Natural killer cell (primary cell): ENCODE data around the gene PRKAA2. TPM values are rescaled to one million over a fixed set of nuclear protein-coding genes. Genes with fewer than 3 reads are reported as not detected.

Experiments used
- ATAC-seq, 3 donors: fragments of 150-1000 bp in 2 of 3; fragments of 200-7000 bp in 1 of 3; cut with Tn5 transposase; 1 replicate in 1 of 3; 2 replicates in 2 of 3; pipeline ENCODE4 v1.10.0; 2021; ENCODE audit warnings: mild to moderate bottlenecking in 2 of 3, moderate library complexity in 2 of 3
- DNase-seq, 2 donors: peaks; one replicate each; pipeline versions ENCODE4 v3.0.0 to v3.0.0-alpha.2; 2013 to 2021; ENCODE audit warnings: mixed read lengths in 1 of 2
- H3K27ac ChIP-seq: one replicate; pipeline ENCODE4 v1.5.1; 2013; ENCODE audit warnings: mild to moderate bottlenecking, low read length
- H3K27me3 ChIP-seq: one replicate; pipeline ENCODE4 v1.6.1; 2013; ENCODE audit warnings: low read length; ENCODE audit not compliant: control insufficient read depth, insufficient read depth
- H3K36me3 ChIP-seq: one replicate; pipeline ENCODE4 v1.6.1; 2013; ENCODE audit warnings: low read length; ENCODE audit not compliant: control insufficient read depth, insufficient read depth
- H3K4me1 ChIP-seq: one replicate; pipeline ENCODE4 v1.6.1; 2013; ENCODE audit warnings: low read length; ENCODE audit not compliant: control insufficient read depth, insufficient read depth
- H3K4me3 ChIP-seq: one replicate; pipeline ENCODE4 v1.5.1; 2013; ENCODE audit warnings: low read length
- H3K9me3 ChIP-seq: one replicate; pipeline ENCODE4 v1.6.1; 2013; ENCODE audit warnings: low read length; ENCODE audit not compliant: control insufficient read depth, insufficient read depth
- H3K27ac Mint-ChIP-seq, 2 donors: one replicate each; pipeline ENCODE4 v1.8.0; 2022; ENCODE audit warnings: mild to moderate bottlenecking in 2 of 2, mixed read lengths in 2 of 2, moderate library complexity in 1 of 2
- H3K27me3 Mint-ChIP-seq, 2 donors: one replicate each; pipeline ENCODE4 v1.8.0; 2022; ENCODE audit warnings: low read depth in 2 of 2, mixed read lengths in 2 of 2
- H3K36me3 Mint-ChIP-seq: one replicate; pipeline ENCODE4 v1.8.0; 2022; ENCODE audit warnings: mixed read lengths
- H3K4me1 Mint-ChIP-seq, 2 donors: one replicate each; pipeline ENCODE4 v1.8.0; 2022; ENCODE audit warnings: mixed read lengths in 2 of 2
- H3K4me3 Mint-ChIP-seq: one replicate; pipeline ENCODE4 v1.8.0; 2022; ENCODE audit warnings: mild to moderate bottlenecking, moderate library complexity, mixed read lengths
- H3K9me3 Mint-ChIP-seq, 2 donors: one replicate each; pipeline ENCODE4 v1.8.0; 2022; ENCODE audit warnings: mixed read lengths in 2 of 2
- CTCF ChIP-seq: fragments of 200-600 bp; IDR thresholded peaks from one replicate; pipeline ENCODE4 v1.8.0; 2022; ENCODE audit warnings: antibody characterized with exemption
- WGBS: methylation state at CpG from one replicate; pipeline ENCODE4 v1.1.7; 2013; ENCODE audit warnings: missing lambda C conversion rate; ENCODE audit not compliant: insufficient coverage; 5-methylcytosine and 5-hydroxymethylcytosine counted together
- intact Hi-C: fragments of 100-400 bp; cut with micrococcal nuclease; formaldehyde crosslinking; loops from one replicate; pipeline ENCODE4 v1.14.2; 2022
- total RNA-seq, 4 donors: library from RNA; stranded (reverse); fragments of 120-200 nt in 1 of 4; gene quantifications; one replicate each; pipeline versions ENCODE4 v1.2.3 to v1.2.4, GENCODE V29; 2013 to 2022

PRKAA2 gene
- total RNA-seq, 3 donors from 2014 or later (not counting 1 experiment from before 2014, with no cell fraction given): not detected

GRCh38 chr1:56644064-56644918, 823 bp upstream of the PRKAA2 start:
- Histone ChIP-seq H3K4me3 (no peak overlapping the region), H3K27ac (no peak overlapping the region), H3K36me3 (no peaks in the 10 kb centered on the region), H3K9me3 (no peaks in the 10 kb centered on the region), H3K4me1 (peaks cover 6% of the 10 kb centered on the region), H3K27me3 (peaks cover 23% of the 10 kb centered on the region)
- Mint-ChIP-seq H3K27ac (no peak overlapping the region), H3K9me3 (no peaks in the 10 kb centered on the region), H3K4me3 (peak overlapping the region; percentile 52), H3K27me3 (peaks cover 28 to 46% of the 10 kb centered on the region in 2 donors), H3K4me1 (no peaks in the 10 kb centered on the region), H3K36me3 (no peaks in the 10 kb centered on the region)
- 6% methylated on average over 17 of the region's 23 CpGs for WGBS
- DNase-seq (no peak), ATAC-seq (no peak)
- intact Hi-C loops: no loop called here
- TF ChIP-seq CTCF: no peak

GRCh38 chr1:56645677-56646305, 677 bp downstream of the PRKAA2 start:
- Histone ChIP-seq H3K36me3 (no peaks in the 10 kb centered on the region), H3K4me1 (peaks cover 6% of the 10 kb centered on the region), H3K27me3 (peaks cover 22% of the 10 kb centered on the region), H3K4me3 (no peak overlapping the region), H3K27ac (no peak overlapping the region), H3K9me3 (no peaks in the 10 kb centered on the region)
- Mint-ChIP-seq H3K4me1 (no peaks in the 10 kb centered on the region), H3K9me3 (no peaks in the 10 kb centered on the region), H3K36me3 (no peaks in the 10 kb centered on the region), H3K27ac (no peak overlapping the region), H3K4me3 (peak overlapping the region; percentile 19), H3K27me3 (peaks cover 29 to 49% of the 10 kb centered on the region in 2 donors)
- no peak for ATAC-seq
- no peak for TF ChIP-seq CTCF
- no peak for DNase-seq
- intact Hi-C loops: no loop called here
- 16% methylated on average over 18 of the region's 18 CpGs for WGBS

- H3K4me1 ChIP-seq: peaks cover 6% of the 10 kb centered on the region
- no peaks in the 10 kb centered on the region for H3K9me3 ChIP-seq
- no peak for ATAC-seq
- H3K27me3 Mint-ChIP-seq: peaks cover 29 to 49% of the 10 kb centered on the region in 2 donors
- no peaks in the 10 kb centered on the region for H3K9me3 Mint-ChIP-seq
- 77% methylated on average over 3 of the region's 3 CpGs for WGBS
- no peak overlapping the region for H3K27ac ChIP-seq
- H3K4me3 Mint-ChIP-seq: no peak overlapping the region
- no peak overlapping the region for H3K4me3 ChIP-seq
- H3K27me3 ChIP-seq: peaks cover 22% of the 10 kb centered on the region
- H3K36me3 Mint-ChIP-seq: no peaks in the 10 kb centered on the region
- no peaks in the 10 kb centered on the region for H3K36me3 ChIP-seq
- no peak overlapping the region for H3K27ac Mint-ChIP-seq
- TF ChIP-seq CTCF: no peak
- H3K4me1 Mint-ChIP-seq: no peaks in the 10 kb centered on the region
- intact Hi-C loops: no loop called here
- DNase-seq: no peak
These were observed 1.5 kb downstream of the PRKAA2 start for GRCh38 chr1:56646611-56647010.
